ENCODE data around the gene PLS3.

- TF ChIP-seq, protein P1, sequence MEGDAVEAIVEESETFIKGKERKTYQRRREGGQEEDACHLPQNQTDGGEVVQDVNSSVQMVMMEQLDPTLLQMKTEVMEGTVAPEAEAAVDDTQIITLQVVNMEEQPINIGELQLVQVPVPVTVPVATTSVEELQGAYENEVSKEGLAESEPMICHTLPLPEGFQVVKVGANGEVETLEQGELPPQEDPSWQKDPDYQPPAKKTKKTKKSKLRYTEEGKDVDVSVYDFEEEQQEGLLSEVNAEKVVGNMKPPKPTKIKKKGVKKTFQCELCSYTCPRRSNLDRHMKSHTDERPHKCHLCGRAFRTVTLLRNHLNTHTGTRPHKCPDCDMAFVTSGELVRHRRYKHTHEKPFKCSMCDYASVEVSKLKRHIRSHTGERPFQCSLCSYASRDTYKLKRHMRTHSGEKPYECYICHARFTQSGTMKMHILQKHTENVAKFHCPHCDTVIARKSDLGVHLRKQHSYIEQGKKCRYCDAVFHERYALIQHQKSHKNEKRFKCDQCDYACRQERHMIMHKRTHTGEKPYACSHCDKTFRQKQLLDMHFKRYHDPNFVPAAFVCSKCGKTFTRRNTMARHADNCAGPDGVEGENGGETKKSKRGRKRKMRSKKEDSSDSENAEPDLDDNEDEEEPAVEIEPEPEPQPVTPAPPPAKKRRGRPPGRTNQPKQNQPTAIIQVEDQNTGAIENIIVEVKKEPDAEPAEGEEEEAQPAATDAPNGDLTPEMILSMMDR (IDR thresholded peaks at IDR 0.05), result no peak
- TF ChIP-seq POLR2A (IDR thresholded peaks at IDR 0.05), result no peak
These were observed 63.9 kb downstream of the PLS3 start for GRCh38 chrX:115624916-115625315.
